Bronchial smooth muscle cell (primary cell): ENCODE measurements around the gene HSD17B2. TPM values are rescaled to one million over a fixed set of nuclear protein-coding genes. Genes with fewer than 3 reads are reported as not detected.

ENCODE experiments used
- total RNA-seq: library from RNA; depleted of rRNA; stranded (reverse); fragments of >200 nt; gene quantifications from 2 replicates; pipeline ENCODE4 v1.2.1, GENCODE V29; 2014

HSD17B2 gene
- 0.09 and 0.16 TPM in 2 replicates for total RNA-seq

GRCh38 chr16:82034981-82035612 lies at the start of gene HSD17B2:
Gene HSD17B2 (plus strand): TSS chr16:82035253. CDS start chr16:82035425, 172 bp downstream.

GRCh38 chr16:82011199-82011641 lies 23.8 kb upstream of the HSD17B2 start, which contains the start of gene SDR42E1:
Gene SDR42E1 (minus strand): TSS chr16:82011470. CDS start chr16:82000858, 10,612 bp downstream.

Other genes with a start within 250 kb of the HSD17B2 start
- 0.16 and 0.26 TPM in 2 replicates for gene SDR42E1, start 23.8 kb upstream of the HSD17B2 start, total RNA-seq
- 6.5 and 18.1 TPM in 2 replicates for gene MPHOSPH6, start 135.0 kb downstream of the HSD17B2 start, total RNA-seq